HG03439 (cell line): ENCODE measurements around the gene E4F1.

Experiments used
- ATAC-seq: cut with Tn5 transposase; IDR thresholded peaks from one replicate; pipeline ENCODE4 v1.9.1; 2021; ENCODE audit warnings: mild to moderate bottlenecking, moderate library complexity; ENCODE audit not compliant: unreplicated experiment

Gene E4F1

GRCh38 chr16:2205104-2205966, 18.1 kb upstream of the E4F1 start, which contains the start of gene MLST8:
Gene MLST8 (plus strand): TSS chr16:2205454. CDS start chr16:2206086, 632 bp downstream.
- ATAC-seq, result peak; percentile 79

DNA sequence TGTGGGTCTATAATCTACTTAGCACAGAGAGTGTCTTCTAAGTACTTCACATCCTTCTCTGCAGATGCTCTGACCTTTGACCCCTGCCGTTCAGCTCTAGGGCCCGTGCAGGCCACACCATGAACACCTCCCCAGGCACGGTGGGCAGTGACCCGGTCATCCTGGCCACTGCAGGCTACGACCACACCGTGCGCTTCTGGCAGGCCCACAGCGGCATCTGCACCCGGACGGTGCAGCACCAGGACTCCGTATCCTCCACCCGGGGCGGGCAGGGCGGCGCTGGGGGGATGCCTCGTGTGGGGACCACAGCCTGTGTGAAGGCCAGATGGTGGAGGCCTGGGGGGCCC, 17.5 kb upstream of the E4F1 start:
- ATAC-seq, result peak; percentile 4

DNA sequence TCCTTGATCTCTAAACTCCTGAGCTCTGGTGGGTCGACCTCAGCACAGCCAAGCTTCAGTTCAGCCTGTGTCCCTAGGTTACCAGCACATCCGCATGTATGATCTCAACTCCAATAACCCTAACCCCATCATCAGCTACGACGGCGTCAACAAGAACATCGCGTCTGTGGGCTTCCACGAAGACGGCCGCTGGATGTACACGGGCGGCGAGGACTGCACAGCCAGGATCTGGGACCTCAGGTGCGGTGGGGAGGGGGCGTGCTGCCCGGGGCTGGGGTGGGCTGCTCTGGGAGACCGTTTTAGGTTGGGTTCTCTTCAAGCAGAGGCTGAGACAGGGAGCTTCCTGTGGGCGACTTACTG, 17.0 kb upstream of the E4F1 start:
- ATAC-seq, result no peak

DNA sequence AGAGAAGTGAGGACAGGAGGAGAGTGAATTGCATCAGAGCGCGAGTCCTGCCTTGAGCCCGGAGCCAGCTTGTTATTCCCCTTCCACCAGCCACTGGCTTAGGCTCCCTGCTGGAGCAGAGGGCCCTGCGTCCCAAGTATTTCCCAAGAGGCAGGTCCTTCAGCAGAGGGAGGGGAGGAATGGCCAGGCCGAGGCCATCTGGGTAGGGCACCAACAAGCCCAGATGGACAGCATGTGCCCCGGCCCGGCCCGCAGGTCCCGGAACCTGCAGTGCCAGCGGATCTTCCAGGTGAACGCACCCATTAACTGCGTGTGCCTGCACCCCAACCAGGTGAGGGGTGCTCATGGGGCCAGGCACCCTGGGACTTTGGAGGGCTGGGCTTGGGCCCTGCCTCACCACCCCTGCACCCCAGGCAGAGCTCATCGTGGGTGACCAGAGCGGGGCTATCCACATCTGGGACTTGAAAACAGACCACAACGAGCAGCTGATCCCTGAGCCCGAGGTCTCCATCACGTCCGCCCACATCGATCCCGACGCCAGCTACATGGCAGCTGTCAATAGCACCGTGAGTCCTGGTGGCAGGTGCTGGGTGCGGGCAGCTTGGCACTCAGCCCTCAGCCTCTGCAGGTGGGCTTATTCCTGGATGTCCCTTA, 16.5 kb upstream of the E4F1 start:
- no peak for ATAC-seq

- ATAC-seq, result no peak
Measured at GRCh38 chr16:2207872-2208271, 15.5 kb upstream of the E4F1 start.

- ATAC-seq, result no peak
Measured at GRCh38 chr16:2208308-2208707, 15.1 kb upstream of the E4F1 start.

GRCh38 chr16:2208772-2209171, 14.6 kb upstream of the E4F1 start:
- no peak for ATAC-seq

DNA sequence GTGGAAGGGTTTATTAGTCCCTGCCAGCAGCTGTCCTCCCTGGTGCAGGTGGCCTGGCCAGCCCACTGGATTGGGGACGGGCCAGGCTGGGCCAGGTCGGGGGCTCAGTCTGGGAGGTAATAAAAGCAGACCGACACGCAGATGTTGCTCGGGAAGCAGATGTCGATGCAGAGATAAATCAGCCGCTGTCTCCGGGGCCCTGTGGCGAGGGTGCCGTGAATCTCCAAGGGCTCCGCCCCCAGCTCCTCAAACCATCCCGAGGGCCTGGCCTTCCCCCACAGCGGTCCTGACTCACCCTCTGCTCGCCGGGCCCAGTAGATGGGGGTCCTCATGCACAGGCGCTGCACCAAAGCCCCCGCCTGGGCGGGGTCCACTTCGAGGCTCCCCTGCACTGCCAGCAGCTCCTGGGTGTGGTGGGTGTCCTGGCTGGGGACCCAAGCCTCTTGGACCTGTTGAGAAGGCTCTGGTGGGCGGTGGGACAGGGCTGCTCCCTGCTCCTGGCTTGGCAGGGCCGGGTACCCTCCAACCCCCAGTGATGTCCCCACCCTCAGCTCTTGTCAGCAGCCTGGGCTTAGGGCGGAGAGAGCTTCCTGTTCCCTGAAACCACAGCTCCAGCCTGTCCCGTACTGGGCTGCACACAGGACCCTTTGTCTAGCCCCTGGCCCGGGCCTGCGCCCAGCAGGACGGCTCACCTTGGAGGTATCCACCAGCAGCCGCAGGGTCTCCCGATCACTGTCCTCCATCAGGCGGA, 14.0 kb upstream of the E4F1 start:
- no peak for ATAC-seq

DNA sequence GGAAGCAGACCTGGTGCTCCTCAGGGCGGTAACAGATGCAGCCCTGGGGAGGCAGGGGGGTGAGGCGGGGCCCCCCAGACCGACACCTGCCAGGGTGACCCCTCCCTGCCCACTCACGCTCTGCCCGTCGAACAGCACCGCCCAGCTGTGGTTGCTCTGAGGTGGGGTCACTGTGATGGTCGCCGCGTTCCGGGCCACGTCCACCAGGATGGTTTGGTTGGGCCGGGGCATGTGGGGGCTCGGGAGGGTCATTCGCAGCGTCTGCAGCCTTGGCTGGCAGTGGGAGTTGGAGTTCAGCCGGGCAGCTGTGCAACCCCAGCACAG, 13.4 kb upstream of the E4F1 start:
- ATAC-seq, result no peak

GRCh38 chr16:2210386-2211365, 12.7 kb upstream of the E4F1 start, which contains the start of gene BRICD5:
Gene BRICD5 (minus strand): TSS chr16:2210863. CDS start chr16:2210833, 30 bp downstream.
- no peak for ATAC-seq

GRCh38 chr16:2211923-2212347, 11.5 kb upstream of the E4F1 start:
- ATAC-seq, result no peak

DNA sequence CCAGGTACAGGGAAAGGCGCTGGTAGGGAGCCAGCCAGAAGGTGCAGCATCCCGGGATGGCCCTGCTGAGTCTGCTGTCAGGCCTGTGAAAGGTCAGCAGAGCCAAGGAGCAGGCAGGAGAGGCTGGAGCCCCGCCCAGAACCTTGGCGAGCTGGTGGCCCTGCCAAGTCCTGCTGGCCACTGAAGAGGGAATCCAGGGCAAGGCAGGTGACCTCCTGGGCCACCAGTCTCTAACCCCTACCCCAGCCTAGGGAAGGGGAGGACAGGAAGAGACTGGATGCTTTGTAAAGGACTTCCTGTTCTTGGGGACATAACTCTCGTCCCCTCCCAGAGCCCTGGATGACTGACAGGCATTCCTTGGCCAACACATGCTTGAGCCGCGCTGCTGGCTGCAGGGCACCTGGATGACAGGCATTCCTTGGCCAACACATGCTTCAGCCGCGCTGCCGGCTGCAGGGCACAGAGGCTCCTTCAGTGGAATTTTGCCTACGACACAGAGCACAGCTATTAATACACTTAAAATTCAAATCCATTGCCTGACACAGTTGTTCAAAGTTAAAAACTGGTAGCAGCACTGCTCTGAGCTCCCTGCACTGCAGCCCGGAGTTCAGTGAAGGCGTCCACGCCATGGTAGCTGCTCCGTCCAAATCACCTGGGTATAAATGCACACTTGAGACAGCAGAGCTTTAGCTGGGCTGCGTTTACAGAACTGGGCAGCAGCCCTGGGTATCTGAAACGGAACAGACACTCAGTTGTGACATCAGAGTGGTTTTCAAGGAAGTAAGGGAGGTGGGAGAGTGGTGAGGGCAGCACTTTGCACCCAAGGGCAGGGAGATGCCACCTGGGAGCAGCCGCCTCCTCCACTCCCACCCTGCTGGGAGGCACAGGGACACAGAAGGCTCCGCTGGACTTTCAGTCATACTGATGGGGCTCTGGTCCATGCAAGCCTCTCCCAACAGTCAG, 10.7 kb upstream of the E4F1 start:
- no peak for ATAC-seq

DNA sequence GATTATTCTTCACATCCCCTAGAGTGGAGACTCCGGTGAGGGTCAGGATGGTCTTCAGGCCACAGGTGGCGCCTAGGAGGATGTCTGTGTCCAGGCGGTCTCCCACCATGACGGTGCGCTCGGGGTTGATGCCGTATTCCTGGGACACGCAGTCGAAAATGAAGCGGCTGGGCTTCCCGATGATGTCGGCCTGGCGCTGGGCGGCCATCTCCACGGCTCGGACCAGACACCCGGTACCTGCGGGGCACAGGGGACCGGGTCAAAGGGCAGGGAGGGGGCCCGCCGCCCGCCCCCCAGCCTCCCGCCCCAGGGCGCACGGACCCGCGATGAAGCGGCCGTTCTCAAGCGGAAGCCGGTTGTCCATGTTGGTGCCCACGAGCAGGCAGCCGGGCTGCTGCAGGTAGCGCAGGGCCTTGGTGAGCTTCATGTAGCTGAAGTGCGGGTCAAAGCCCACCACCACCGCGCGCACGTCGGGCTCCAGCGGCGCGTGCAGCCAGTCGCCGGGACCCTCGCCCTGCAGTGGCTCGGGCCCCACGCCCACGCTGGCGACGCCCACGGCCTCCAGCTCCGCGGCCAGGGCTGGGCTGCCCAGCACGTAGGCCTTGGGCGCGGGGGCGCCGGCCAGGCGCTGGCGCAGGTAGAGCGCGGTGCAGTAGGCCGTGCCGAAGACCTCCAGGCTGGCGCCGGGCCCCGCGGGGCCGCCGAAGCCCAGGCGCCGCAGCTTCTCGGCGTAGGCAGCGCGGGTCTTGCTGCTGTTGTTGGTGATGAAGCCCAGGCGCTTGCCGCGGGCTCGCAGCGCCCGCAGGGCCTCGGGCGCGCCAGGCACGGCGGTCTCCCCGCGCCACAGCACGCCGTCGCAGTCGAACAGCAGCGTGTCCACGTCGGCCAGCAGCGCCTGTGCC, 9.3 kb upstream of the E4F1 start:
- no peak for ATAC-seq

DNA sequence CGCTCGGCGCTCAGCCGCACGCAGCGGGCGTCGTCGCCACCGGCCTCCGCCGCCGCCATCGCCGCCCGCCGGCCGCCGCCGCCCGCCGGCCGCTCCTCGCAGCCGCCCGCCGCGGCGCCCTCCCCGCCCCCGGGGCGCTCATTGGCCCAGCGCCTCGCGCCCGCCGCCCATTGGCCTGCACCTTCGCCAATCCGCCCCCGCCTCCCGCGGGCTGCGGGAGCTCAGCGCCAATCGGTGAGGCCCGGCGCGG, 8.7 kb upstream of the E4F1 start, which contains the start of gene PGP:
TSS of gene PGP (minus strand) at position 122 of the 250 bp plus-strand sequence. CDS start at position 59, 63 bp downstream.
- ATAC-seq, result peak; percentile 77

DNA sequence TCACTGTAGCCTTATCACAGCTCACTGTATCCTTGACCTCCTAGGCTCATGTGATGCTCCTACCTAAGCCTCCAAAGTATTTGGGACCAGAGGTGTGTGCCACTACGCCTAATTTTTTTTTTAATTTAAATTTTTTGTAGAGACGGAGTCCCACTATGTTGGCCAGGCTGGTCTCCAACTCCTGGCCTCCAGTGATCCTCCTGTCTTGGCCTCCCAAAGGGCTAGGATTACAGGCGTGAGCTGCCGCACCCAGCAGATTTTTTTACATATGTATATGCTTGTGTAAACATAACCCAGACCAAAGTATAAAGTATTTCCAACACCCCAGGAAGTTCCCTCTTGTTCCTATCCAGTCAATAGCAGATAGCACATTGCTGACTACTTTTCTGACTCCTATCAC, 7.1 kb upstream of the E4F1 start:
- ATAC-seq, result no peak

DNA sequence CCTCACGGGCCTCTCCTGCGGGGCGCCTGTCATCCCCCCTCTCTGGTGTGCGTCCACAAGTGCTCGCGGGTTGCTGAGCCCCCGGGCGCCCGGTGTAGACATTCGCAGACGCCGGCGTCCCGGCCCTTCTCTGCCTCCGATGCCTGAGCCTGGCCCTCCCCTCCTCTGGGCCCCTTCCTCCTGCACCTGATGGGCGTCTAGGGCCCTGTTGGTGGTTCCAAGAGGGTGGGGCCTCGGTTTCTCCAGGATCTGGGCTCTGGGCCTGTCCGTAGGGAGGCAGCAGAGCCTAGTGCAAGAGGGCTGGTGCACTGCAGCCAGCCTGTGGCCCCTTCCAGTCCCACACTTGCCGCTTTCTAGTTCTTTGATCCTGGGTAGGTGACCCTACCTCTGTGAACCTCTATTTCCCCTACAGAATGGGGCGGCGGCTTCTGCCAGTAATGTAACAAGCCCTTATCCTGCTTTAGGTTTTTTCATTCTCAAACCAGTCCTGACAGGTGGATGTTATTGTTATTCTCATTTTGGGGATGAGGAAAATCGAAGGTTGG, 623 bp downstream of the E4F1 start:
- ATAC-seq, result peak; percentile 23

DNA sequence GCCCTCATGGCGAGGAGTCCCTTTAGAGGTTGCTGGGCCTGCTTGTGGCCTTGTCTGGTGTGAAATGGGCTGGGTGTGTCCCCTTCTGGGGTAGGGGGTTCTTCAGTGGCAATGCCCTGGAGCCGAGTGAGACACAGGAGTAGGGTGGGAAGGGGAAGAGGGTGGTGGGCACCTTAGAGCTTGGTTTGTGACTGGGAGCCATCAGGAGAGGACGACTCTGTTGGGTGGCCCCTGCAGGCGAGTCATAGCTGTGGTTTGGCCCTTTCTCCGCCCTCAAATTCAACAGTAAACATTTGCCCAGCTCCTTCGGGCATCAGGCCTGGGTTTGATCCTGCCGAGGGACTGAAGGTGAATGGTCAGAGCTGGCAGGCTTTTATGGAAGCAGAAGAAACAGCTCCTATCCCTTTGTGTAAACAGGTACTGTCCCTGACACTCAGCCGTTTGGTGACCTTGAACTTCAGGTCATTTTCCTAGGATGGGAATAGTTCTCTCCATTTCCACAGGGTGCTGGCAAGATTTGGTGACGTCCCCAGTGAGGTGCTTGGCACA, 2.9 kb downstream of the E4F1 start:
- no peak for ATAC-seq

- ATAC-seq, result no peak
Measured at GRCh38 chr16:2226918-2227317, 3.5 kb downstream of the E4F1 start.
